ENCODE data around the gene SRMS.

Gene SRMS

DNA sequence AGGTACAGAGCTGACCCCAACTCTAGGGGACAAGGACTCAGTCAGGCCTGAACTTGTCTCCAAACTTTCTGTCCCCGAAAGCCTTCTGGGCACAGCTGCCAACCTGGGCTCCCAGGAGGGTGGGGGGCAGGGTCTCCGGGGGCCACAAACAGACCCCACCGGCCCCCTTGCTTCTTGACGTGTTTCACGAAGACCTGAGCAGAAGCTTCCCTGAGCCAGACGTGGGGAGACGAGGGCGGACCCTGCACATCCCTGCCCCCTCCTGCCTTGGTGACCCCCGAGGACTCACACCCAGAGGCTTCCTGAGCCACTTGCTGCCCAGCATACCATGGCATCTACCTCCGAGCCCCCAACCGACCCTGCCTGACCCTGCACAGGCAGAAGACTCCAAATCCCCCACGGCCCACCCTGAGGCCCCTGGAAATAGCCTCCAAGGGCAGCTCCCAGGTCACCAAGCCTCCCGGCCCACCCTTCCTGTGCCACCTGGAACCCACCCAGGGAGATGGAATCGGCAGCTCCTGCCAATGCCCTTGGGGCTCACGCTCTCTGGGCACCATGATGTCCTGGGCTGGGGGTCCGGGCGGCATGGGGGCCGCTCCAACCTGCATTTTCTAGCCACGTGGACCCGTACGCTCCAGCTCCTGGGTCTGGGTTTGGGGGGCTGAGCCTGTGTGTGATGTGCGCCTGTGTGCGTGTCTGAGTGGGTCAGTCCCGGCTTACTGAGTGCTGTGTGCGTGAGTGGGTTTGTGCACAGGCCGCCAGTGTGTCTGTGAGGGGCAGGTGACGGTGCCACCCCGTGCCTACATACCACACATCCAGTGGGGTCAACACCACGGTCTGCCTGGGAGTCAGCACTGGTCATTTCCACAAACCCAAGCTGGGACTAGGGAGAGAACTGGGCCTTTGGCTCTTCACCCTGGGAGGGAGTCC lies 7.8 kb downstream of the SRMS start:
- no peak for DNase-seq (ENCODE audit: low spot score)

DNA sequence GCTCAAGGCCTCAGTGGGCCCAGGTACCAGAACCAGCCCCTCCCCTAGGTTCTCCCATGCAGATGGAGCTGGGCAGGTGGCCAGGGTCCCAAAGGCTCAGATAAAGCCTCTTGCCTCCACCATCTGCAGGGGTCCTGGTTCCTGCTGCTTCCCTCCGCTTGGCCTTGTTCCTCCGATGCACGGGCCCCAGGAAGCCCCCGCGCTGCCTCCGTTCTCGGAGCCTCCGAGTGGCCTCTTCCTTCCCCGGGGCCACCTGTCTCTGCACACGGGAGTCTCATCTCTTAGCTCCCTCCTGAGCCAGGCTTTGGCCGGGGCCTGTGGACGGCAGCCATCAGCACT lies 8.5 kb downstream of the SRMS start:
- DNase-seq (ENCODE audit: low spot score) = no peak

GRCh38 chr20:63538204-63539091 lies 9.1 kb downstream of the SRMS start:
- no peak for DNase-seq (ENCODE audit: low spot score)

- DNase-seq (ENCODE audit: low spot score) = peak; percentile 86
Observed at GRCh38 chr20:63537525-63538203, 9.9 kb downstream of the SRMS start.

GRCh38 chr20:63536997-63537524 lies 10.5 kb downstream of the SRMS start, which contains the start of gene PTK6:
PTK6 (minus strand) TSS chr20:63537376; CDS start chr20:63537314, 62 bp downstream.
- DNase-seq (ENCODE audit: low spot score) = no peak

DNA sequence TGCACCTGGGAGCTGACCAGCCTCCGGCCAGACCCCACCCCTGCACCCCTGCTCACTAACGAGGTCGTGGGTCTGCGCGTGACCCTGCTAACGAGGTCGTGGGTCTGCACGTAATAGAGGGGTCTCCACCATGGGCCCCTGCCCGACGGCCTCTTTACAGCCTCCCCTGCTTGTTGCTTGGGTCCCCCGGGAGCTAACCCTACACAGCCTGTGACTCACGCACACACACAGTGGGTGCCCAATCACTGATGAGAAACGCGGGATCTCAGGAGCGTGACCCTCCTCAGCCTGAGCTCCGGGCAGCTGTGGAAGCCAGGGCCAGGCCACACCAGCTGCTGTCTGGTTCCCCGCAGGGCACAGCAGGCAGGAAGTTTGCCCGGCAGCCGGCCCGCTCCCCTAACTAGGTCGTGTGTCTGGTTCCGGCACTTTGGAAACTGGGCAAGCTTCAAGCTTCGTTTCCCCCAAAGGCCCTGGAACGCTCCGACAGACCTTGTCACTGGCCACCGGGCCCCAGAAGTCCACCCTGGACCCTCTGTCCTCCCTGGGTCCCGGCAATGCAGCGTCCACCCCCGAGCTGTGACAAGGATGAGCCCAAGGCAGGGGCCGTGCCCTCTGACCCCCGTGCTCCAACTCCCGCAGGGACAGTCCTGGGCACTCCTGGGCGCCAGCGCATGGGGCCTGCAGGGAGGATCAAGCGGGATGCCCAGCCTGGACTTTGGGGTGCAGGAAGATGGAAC lies 11.1 kb downstream of the SRMS start:
- DNase-seq (ENCODE audit: low spot score) = no peak

DNA sequence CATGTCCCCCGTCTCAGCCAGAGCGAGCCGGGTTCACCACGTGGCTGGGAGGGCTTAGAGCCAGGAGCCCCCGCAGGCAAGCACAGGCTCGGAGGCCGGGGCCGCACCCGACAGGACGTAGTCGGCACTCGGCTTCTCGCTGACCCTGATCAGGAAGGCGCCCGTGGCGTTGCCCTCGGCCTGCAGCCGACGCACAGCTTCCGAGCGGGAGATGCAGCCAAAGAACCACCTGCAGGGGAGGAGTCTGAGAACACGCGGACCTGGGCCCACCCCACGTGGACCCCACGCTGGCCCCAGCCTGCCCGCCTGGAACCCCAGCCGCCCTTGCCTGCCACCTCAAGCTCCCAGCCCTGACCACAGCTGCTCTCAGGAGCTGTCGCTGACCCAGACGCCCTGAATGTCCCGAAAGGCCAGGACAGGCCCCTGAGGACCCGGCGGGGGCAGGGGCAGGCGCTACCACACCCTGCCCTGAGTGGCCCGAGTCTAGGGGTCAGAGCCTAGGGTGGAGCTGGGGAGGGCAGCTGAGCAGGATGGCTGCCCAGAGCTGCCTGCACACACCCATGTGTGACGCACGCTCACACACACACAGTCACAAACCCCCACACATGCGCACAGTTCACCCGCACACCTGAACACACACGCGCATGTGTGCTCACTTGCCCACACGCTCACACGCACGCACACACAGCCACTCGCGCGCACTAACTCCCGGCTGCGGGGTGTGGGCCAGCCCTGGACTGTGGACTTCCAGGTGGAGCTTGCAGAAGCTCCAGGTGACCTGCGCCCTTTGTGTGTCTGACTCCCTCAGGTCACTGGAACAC lies 12.5 kb downstream of the SRMS start:
- DNase-seq (ENCODE audit: low spot score) = no peak

DNA sequence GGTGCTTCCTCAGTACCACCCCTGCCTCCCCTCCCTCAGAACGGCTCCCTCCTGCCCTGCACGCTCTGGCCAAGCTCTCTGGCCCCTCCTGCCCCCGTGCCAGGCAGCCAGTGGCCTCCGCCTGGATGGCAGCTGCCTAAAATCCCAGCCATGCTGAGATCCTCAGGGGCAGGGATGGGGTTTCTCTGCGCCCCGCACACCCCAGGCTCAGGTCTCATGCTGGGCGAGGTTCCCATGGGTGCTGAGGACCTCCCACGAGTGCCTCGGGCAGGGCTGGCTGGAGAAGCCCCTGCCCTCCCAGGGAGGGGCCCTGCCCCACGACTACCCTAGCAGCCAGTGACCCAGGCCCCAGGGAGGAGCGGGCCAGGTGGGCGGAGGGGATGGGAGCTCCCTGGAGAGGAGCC lies 13.1 kb downstream of the SRMS start:
- DNase-seq (ENCODE audit: low spot score) = no peak

GRCh38 chr20:63533871-63534393 lies 13.6 kb downstream of the SRMS start:
- no peak for DNase-seq (ENCODE audit: low spot score)

- no peak for DNase-seq (ENCODE audit: low spot score)
Observed at GRCh38 chr20:63533388-63533787, 14.2 kb downstream of the SRMS start.

DNA sequence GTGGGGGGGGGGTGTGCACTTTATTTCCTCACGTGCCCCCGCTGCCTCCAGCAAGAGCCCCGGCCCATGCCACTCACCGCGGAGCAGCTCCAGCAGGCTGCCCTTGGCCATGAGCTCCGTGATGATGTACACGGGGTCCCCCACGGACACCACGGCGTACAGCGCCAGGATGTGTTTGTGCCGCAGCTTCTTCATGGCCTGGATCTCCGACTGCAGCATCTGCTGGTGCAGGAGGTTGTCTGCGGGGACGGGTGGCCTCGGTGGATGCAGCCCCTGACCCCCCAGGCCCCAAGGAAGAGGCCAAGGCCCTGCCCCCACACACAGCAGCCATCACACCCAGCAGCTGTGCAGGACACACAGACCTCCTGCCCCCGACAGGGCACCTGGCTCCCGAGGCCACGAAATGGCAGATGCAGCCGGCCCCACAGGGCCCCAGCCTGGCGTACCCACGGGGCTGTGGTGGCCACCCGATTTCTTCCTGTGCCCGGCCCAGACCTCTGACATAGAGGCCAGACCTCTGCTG lies 15.0 kb downstream of the SRMS start:
- no peak for DNase-seq (ENCODE audit: low spot score)

GRCh38 chr20:63531686-63532448 lies 15.7 kb downstream of the SRMS start:
- no peak for DNase-seq (ENCODE audit: low spot score)

DNA sequence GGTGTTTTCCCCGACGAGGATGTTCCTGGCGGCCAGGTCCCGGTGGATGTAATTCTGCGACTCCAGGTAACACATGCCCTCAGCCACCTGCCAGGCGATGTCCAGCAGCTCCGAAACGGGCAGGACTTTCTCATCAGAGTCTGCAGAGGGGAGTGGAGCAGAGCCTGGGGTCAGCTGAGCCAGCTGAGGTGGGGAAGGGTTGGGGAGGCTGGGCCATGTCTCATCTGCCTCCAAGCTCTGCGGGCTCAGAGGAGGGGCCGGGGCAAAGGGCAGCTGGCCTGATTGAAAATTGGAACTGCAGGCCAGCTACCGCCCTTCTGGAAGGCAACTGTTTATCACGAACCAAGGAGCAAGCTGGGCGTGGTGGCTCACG lies 16.8 kb downstream of the SRMS start:
- no peak for DNase-seq (ENCODE audit: low spot score)

GRCh38 chr20:63529861-63530787 lies 17.4 kb downstream of the SRMS start:
- DNase-seq (ENCODE audit: low spot score) = no peak

- no peak for DNase-seq (ENCODE audit: low spot score)
Observed at GRCh38 chr20:63529180-63529860, 18.2 kb downstream of the SRMS start.

- DNase-seq (ENCODE audit: low spot score) = no peak
Observed at GRCh38 chr20:63527184-63527583, 20.4 kb downstream of the SRMS start.

DNA sequence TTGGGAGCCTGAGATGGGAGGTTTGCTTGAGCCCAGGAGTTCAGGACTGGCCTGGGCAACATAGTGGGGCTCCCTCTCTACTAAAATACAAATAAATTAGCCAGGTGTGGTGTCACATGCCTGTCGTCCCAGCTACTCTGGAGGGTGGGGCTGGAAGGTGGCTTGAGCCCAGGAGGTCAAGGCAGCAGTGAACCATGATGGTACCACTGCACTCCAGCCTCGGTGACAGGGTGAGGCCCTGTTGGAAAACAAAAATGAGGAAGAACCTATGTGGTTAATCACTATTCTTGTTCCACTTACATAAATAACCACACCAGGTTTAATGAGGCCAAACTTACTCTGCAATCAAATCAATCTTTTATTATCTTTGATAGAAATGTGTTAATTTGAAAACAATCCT lies 21.6 kb downstream of the SRMS start:
- DNase-seq (ENCODE audit: low spot score) = no peak
